Mononuclear cell (primary cell): Measurements from ENCODE around the gene CCNB1. TPM values are rescaled to one million over a fixed set of nuclear protein-coding genes. Genes with fewer than 3 reads are reported as not detected.
"Not testable (repeated sequence)": the region's sequence is repeated elsewhere in the genome, so short reads cannot be mapped to it uniquely, and the experiment has no call there.

Experiments used
- H3K27me3 ChIP-seq: 2 replicates; pipeline ENCODE4 v1.6.0; 2011; ENCODE audit warnings: low read length, control low read depth; ENCODE audit not compliant: insufficient read depth
- H3K4me1 ChIP-seq: 2 replicates; pipeline ENCODE4 v1.5.1; 2011; ENCODE audit warnings: mild to moderate bottlenecking, low read length, control low read depth; ENCODE audit not compliant: insufficient read depth
- H3K4me3 ChIP-seq: 2 replicates; pipeline ENCODE4 v1.5.1; 2011; ENCODE audit warnings: mild to moderate bottlenecking, low read length, moderate library complexity
- H3K9me3 ChIP-seq: 2 replicates; pipeline ENCODE4 v1.5.1; 2011; ENCODE audit warnings: low read depth, mild to moderate bottlenecking, control low read depth, low read length
- total RNA-seq: library from RNA; depleted of rRNA; stranded (reverse); fragments of >200 nt; gene quantifications from one replicate; pipeline ENCODE4 v1.2.3, GENCODE V29; 2012

The CCNB1 gene
- 5.6 TPM for total RNA-seq

DNA sequence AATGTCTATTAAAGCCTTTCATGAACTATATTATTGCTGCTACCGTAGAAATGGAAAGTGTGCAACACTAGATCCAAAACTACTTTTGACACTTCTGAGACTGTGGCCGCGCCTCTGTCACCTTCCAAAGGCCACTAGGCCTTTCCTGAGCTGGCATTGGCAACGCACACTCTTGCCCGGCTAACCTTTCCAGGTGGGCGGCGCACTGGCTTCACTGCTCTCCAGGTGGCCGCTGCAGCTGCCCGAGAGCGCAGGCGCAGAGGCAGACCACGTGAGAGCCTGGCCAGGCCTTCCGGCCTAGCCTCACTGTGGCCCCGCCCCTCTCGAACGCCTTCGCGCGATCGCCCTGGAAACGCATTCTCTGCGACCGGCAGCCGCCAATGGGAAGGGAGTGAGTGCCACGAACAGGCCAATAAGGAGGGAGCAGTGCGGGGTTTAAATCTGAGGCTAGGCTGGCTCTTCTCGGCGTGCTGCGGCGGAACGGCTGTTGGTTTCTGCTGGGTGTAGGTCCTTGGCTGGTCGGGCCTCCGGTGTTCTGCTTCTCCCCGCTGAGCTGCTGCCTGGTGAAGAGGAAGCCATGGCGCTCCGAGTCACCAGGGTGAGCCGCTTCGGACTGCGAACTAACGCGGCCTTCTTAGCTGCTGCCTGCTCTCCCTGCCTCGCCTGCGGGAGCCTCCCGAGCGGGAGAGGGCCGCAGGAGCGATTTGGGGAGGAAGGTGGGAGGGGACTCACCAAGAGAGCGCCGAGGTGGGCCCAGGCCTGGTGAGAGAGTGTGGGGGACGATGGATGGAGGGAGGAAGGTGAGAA lies at the start of gene CCNB1:
Gene CCNB1 (plus strand): TSS at position 465 of the 807 bp plus-strand sequence. CDS start 113 bp downstream, at position 578.
- Histone ChIP-seq H3K27me3 (no peaks in the 10 kb centered on the region), H3K4me1 (peaks cover 19% of the 10 kb centered on the region), H3K4me3 (peak within 1 kb of the TSS; percentile 66), H3K9me3 (no peaks in the 10 kb centered on the region)

DNA sequence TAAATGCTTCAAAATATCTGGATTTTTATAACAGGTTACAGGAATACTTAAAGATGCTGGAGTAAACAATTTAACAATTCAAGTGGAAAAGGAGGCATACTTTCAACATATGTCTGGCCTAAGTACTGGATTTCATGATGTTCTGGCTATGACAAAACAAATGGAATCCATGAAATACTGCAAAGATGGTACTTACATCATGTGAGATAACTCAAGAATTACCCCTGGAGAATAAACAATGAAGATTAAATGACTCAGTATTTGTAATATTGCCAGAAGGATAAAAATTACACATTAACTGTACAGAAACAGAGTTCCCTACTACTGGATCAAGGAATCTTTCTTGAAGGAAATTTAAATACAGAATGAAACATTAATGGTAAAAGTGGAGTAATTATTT lies 37.5 kb upstream of the CCNB1 start:
- Histone ChIP-seq H3K27me3 (no peaks in the 10 kb centered on the region), H3K9me3 (no peaks in the 10 kb centered on the region), H3K4me3 (no peak overlapping the region), H3K4me1 (no peaks in the 10 kb centered on the region)

DNA sequence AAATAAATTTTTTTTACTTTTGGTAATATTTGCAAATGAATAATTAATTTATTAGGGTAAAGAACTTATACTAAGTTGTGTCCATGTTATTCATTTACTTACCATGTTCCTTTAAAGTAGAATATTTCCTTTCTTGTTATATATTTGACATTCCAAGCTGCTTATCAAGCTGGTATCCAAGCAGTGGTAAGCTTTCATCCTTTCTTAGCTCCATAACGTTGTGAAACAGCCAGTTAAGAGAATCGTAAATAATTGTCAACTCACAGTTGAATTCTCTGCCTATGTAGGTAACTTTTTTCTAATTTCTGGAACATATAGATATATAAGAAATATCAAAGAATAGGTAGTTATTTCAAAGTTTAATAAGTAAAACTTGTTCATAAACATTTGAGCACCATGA lies 36.7 kb upstream of the CCNB1 start:
- Histone ChIP-seq H3K27me3 (no peaks in the 10 kb centered on the region), H3K4me3 (no peak overlapping the region), H3K4me1 (no peaks in the 10 kb centered on the region), H3K9me3 (no peaks in the 10 kb centered on the region)

DNA sequence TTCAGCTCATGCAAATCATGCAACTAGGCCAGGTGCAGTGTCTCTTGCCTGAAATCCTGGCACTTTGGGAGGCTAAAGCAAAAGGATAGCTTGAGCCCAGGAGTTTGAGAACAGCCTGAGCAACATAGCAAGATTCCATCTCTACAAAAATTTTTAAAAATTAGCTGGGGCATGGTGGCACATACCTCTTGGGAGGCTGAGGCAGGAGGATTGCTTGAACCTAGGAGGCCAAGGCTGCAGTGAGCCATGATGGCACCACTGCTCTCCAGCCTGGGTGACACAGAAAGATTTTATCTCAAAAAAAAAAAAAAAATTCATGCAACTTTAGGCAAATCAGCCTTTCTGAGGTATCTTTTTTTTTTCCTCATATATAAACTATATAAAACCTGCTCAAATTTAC lies 35.6 kb upstream of the CCNB1 start:
- no peaks in the 10 kb centered on the region for H3K27me3 ChIP-seq
- H3K4me1 ChIP-seq, result no peaks in the 10 kb centered on the region
- H3K9me3 ChIP-seq, result no peaks in the 10 kb centered on the region
- H3K4me3 ChIP-seq, result no peak overlapping the region

DNA sequence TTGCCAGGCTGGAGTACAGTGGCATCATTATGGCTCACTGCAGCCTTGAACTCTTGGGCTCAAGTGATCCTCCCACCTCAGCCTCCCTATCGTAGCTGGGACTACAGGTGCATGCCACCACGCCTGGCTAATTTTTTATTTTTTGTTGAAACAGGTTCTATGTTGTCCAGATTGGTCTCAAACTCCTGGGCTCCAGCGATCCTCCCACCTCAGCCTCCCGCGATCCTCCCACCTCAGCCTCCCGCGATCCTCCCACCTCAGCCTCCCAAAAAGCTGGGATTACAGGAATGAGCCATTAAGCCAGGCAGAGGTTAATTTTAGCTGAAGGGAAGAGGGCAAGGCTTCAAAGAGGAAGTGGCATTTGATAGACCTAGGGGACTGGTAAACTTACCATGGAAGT lies 32.8 kb upstream of the CCNB1 start:
- no peaks in the 10 kb centered on the region for H3K27me3 ChIP-seq
- H3K4me3 ChIP-seq, result no peak overlapping the region
- H3K9me3 ChIP-seq, result no peaks in the 10 kb centered on the region
- H3K4me1 ChIP-seq, result no peaks in the 10 kb centered on the region

DNA sequence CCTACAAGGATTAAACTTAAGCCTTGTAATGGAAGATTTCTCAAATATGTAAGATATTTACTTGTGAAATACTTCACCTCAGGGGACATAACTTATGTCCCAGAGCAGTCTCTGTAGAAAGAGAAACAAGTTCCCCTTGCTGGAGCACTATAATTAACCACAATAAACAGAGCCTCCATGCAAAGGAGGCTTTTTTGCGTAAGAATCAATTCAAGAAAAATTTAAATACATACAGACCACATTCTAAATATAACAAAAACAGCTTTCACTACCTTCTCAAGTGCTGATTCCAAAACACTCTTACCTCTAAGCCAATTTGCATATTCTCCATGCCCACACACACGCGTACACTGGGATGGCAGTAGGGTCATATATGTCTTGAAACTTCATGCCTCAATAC lies 30.7 kb upstream of the CCNB1 start:
- no peak overlapping the region for H3K4me3 ChIP-seq
- no peaks in the 10 kb centered on the region for H3K27me3 ChIP-seq
- H3K9me3 ChIP-seq, result no peaks in the 10 kb centered on the region
- no peaks in the 10 kb centered on the region for H3K4me1 ChIP-seq

DNA sequence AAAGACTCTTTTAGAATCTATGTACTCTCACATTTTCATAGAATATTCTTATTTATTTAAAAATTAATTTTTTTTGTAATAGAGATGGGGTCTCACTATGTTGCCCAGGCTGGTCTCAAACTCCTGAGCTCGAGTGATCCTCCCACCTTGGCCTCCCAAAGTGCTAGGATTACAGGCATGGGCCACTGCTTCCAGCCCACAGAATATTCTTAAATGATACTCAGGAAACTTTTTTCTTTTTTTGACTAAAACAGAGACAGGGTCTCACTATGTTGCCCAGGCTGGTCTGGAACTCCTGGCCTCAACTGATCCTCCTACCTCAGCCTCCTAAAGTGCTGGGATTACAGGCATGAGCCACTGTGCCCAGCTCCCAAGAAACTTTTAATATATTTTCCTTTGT lies 29.7 kb upstream of the CCNB1 start:
- not testable (repeated sequence) for H3K27me3 ChIP-seq, H3K4me1 ChIP-seq, H3K4me3 ChIP-seq, H3K9me3 ChIP-seq

DNA sequence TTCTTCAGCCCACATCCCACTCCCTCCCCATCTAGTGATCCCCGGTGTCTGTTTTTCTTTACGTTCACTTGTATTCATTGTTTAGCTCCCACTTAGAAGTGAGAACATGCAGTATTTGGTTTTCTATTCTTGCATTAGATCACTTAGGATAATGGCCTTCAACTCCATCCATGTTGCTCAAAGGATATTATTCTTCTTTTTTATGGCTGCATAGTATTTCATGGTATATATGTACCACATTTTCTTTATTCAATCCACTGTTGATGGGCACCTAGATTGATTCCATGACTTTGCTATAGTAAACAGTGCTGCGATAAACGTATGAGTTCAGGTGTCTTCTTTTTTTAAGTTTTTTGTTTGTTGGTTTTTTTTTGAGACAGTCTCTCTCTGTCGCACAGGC lies 29.1 kb upstream of the CCNB1 start:
- Histone ChIP-seq H3K9me3 (no peaks in the 10 kb centered on the region), H3K4me3 (no peak overlapping the region), H3K27me3 (no peaks in the 10 kb centered on the region), H3K4me1 (no peaks in the 10 kb centered on the region)

DNA sequence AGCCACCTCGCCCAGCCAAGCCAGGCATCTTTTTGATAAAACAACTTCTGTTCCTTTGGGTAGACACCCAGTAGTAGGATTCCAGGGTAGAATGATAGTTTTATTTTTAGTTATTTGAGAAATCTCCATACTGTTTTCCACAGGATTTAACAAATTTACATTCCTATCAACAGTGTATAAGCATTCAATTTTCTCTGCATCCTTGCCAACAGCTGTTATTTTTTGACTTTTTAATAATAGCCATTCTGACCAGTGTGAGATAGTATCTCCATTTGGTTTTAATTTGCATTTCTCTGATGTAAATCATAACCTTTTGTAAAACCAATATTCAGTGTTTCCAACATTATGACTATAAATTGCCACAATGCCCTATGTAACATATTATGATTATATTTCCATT lies 28.2 kb upstream of the CCNB1 start:
- H3K4me1 ChIP-seq, result no peaks in the 10 kb centered on the region
- no peaks in the 10 kb centered on the region for H3K9me3 ChIP-seq
- no peaks in the 10 kb centered on the region for H3K27me3 ChIP-seq
- H3K4me3 ChIP-seq, result no peak overlapping the region

DNA sequence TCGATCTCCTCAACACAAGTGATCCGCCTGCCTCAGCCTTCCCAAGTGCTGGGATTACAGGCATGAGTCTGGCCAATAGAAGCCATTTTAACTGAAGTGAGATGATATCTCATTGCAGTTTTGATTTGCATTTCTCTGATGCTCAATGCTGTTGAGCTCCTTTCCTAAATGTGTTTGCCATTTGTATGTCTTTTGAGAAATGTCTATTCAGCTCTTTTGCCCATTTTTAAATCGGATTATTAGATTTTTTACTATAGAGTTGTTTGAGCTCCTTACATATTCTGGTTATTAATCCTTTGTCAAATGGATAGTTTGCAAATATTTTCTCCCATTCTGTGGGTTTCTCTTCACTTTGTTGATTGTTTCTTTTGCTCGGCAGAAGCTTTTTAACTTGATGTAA lies 26.7 kb upstream of the CCNB1 start:
- not testable (repeated sequence) for H3K9me3 ChIP-seq, H3K4me3 ChIP-seq, H3K27me3 ChIP-seq, H3K4me1 ChIP-seq

DNA sequence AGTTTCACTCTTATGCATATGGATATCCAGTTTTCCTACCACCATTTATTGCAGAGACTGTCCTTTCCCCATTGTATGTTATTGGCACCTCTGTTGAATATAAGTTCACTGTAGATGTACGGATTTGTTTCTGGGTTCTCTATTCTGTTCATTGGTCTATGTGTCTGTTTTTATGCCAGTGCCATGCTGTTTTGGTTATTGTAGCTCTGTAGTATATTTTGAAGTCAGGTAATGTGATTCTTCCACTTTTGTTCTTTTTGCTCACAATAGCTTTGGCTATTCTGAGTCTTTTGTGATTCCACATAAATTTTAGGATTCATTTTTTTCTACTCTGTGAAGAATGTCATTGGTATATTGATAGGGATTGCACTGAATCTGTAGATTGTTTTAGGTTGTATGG lies 26.1 kb upstream of the CCNB1 start:
- Histone ChIP-seq H3K9me3 (no peaks in the 10 kb centered on the region), H3K4me1 (no peaks in the 10 kb centered on the region)

DNA sequence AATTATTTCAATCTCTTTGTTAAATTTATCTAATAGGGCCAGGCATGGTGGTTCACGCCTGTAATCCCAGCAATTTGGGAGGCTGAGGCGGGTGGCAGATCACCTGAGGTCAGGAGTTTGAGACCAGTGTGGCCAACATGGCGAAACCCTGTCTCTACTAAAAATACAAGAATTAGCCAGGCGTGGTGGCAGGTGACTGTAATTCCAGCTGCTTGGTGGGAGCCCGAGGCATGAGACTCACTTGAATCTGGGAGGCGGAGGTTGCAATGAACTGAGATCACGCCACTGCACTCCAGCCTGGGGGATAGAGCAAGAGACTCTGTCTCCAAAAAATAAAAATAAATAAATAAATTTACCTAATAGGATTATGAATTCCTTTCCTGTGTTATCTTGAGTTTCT lies 18.4 kb upstream of the CCNB1 start:
- H3K4me1 ChIP-seq, H3K9me3 ChIP-seq, H3K27me3 ChIP-seq, H3K4me3 ChIP-seq: not testable (repeated sequence)

More for the DNA sequence above, 26.1 kb upstream of the CCNB1 start:
- Histone ChIP-seq H3K27me3 (no peaks in the 10 kb centered on the region), H3K4me3 (no peak overlapping the region)

DNA sequence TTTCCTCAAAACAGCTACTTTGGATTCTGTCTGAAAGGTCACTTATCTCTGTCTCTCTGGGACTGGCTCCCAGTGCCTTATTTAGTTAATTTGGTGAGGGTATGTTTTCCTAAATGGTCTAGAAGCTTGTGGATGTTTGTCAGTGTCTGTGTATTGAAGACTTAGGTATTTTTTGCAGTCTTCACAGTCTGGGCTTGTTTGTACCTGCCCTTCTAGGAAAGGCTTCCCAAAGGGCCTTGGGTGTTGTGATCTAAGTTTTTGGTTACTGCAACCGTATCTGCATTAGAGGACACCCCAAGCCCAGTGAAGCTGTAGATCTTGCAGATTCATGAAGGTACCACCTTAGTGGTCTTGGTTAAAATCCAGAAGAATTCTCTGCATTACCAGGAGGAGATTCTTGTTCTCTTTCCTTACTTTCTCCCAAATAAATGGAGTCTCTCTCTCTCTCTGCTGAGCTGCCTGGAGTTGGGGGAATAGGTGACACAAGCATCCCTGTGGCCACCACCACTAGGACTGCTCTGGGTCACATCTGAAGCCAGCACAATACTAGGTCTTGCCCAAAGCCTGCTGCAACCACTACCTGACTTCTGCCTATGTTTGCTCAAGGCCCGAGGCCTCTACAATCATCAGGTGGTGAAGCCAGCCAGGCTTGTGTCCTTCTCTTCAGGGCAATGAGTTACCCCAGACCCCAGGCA lies 17.8 kb upstream of the CCNB1 start:
- no peaks in the 10 kb centered on the region for H3K9me3 ChIP-seq
- no peaks in the 10 kb centered on the region for H3K4me1 ChIP-seq
- H3K4me3 ChIP-seq, result no peak overlapping the region
- no peaks in the 10 kb centered on the region for H3K27me3 ChIP-seq

DNA sequence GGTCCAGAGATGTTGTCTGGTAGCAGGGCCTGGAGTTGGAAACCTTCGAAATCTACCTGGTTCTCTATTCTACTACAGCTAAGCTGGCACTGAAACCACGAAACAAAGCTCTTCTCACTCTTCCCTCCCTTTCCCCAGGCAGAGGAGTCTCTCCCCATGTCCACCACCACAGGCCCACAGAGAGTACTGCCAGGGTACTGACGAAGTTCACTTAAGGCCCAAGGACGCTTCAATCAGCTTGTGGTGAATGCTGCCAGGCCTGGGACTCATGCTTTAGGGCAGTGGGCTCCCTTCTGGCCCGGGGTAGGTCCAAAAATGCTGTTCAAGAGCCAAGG lies 17.3 kb upstream of the CCNB1 start:
- Histone ChIP-seq H3K4me3 (no peak overlapping the region), H3K9me3 (no peaks in the 10 kb centered on the region), H3K4me1 (no peaks in the 10 kb centered on the region), H3K27me3 (no peaks in the 10 kb centered on the region)

DNA sequence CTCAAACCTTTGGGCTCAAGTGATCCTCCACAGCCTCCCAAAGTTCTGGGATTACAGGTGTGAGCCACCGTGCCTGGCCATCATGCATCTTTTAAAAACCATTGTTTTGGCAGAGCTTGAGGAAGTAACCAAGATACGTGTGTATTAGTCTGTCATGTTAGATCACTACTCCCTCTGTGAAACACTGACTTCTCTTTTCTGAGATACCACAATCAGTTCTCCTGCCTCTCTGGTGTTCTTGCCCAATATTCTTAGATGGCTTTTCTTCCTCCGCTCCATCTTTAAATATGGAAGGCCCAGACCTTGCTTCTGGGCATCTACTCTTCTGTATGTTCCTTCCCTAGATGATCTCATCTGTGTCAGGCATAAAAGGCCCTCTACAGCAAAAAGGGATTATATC lies 14.2 kb upstream of the CCNB1 start:
- Histone ChIP-seq H3K9me3 (no peaks in the 10 kb centered on the region), H3K4me1 (no peaks in the 10 kb centered on the region), H3K4me3 (no peak overlapping the region), H3K27me3 (no peaks in the 10 kb centered on the region)

DNA sequence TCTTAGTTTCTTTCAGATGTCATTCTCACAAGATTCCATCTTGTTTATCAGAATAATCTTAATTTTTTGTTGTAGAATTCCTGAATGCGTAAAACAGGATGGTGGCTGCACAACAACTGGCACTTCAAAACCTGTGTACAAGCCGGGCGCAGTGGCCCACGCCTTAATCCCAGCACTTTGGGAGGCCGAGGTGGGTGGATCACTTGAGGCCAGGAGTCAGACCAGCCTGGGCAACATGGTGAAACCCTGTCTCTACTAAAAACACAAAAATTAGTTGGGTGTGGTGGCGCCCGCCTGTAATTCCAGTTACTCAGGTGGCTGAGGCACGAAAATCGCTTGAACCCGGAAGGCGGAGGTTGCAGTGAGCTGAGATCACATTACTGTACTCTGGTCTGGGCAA lies 10.5 kb upstream of the CCNB1 start:
- no peaks in the 10 kb centered on the region for H3K9me3 ChIP-seq
- H3K27me3 ChIP-seq, result no peaks in the 10 kb centered on the region
- H3K4me3 ChIP-seq, result no peak overlapping the region
- H3K4me1 ChIP-seq, result no peaks in the 10 kb centered on the region
